ENCODE data around the gene GALR3.

The GALR3 gene

DNA sequence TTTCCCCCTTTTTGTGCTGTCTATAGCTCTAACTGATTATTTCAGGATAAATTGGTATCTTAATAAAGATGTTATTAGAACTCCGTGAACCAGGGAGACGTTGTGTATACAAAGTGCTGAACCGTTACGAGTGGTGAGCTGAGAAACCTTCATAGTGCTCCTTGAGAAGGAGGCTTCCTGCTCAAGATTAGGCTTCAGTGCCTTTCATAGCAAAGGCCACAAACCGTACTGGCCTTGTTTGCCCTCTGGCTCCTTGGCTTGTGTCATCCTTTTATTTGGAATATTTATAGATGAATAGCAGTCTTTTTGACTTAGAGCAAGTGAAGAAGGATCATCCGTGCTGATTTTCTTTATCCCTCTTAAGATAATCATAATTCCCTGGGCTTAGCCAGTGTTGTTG is 42.3 kb downstream of the GALR3 start:
- in situ Hi-C loops (cut with HindIII; ENCODE audit: low sequenced_read_pairs), result no loop called here
- no peak overlapping the region for H3K4me3 ChIP-seq (ENCODE audit: low read depth, low read length)
- DNase-seq (ENCODE audit: low read depth, low spot score), result no peak
- TF ChIP-seq CTCF (IDR thresholded peaks at IDR 0.05; ENCODE audit: low read depth, low read length), result no peak

DNA sequence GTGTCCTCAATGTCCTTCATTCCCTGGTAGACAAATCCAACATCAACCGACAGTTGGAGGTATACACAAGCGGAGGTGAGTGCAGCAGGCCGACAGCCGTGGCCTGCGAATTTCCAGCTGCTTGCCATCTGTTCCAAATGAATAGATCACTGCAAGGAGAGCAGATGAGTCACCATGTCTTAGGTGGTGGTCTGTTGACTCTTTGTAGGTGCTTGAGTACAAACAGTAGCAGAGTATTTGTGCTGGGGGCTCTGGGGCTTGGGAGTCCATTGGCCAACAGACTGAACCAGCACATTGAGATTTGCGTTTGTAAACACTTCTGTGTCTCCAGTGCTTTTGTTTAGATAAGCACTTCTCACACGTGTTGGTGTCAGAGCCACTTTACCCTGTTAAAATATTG is 47.1 kb downstream of the GALR3 start:
- no peak for DNase-seq (ENCODE audit: low read depth, low spot score)
- in situ Hi-C loops (cut with HindIII; ENCODE audit: low sequenced_read_pairs), result no loop called here
- TF ChIP-seq CTCF (IDR thresholded peaks at IDR 0.05; ENCODE audit: low read depth, low read length), result no peak
- H3K4me3 ChIP-seq (ENCODE audit: low read depth, low read length), result no peak overlapping the region

Data from astrocyte of the spinal cord (primary cell).